ENCODE measurements around the gene DEK. TPM values are rescaled to one million over a fixed set of nuclear protein-coding genes. Genes with fewer than 3 reads are reported as not detected.
A peak's percentile ranks its signal among the peaks of the same experiment; 100 is the strongest.

DEK gene
- total RNA-seq, 1 donor from 2014 or later, result 78.5 TPM

- intact Hi-C loops (cut with DNase I), result no loop called here
- DNase-seq (no peak), ATAC-seq (no peak)
- Histone ChIP-seq H3K9me3 (no peaks in the 10 kb centered on the region), H3K27me3 (ENCODE audit: low read depth) (no peaks in the 10 kb centered on the region), H3K36me3 (no peaks in the 10 kb centered on the region), H3K27ac (no peak overlapping the region), H3K4me1 (peaks cover 27% of the 10 kb centered on the region), H3K4me3 (no peak overlapping the region)
- no peak for TF ChIP-seq CTCF (IDR thresholded peaks at IDR 0.05)
Measured at GRCh38 chr6:18265787-18266522, 1.6 kb upstream of the DEK start.

- ATAC-seq (no peak), DNase-seq (no peak)
- Histone ChIP-seq H3K4me3 (peak overlapping the region; percentile 92), H3K36me3 (no peaks in the 10 kb centered on the region), H3K27ac (peak overlapping the region; percentile 93), H3K9me3 (no peaks in the 10 kb centered on the region), H3K27me3 (ENCODE audit: low read depth) (no peaks in the 10 kb centered on the region), H3K4me1 (peaks cover 37% of the 10 kb centered on the region)
- intact Hi-C loops (cut with DNase I), result no loop called here
- no peak for TF ChIP-seq CTCF (IDR thresholded peaks at IDR 0.05)
Measured at GRCh38 chr6:18264923-18265377, 620 bp upstream of the DEK start.

- H3K4me1 ChIP-seq, result peaks cover 45% of the 10 kb centered on the region
Measured at GRCh38 chr6:18263418-18264218, 712 bp downstream of the DEK start.

GRCh38 chr6:18262702-18263417 is 1.5 kb downstream of the DEK start:
- Histone ChIP-seq H3K27me3 (ENCODE audit: low read depth) (no peaks in the 10 kb centered on the region), H3K27ac (peak overlapping the region; percentile 93), H3K36me3 (peaks cover 5% of the 10 kb centered on the region), H3K9me3 (no peaks in the 10 kb centered on the region), H3K4me1 (peaks cover 45% of the 10 kb centered on the region), H3K4me3 (peak overlapping the region; percentile 92)
- no peak for TF ChIP-seq CTCF (IDR thresholded peaks at IDR 0.05)
- intact Hi-C loops (cut with DNase I), result no loop called here
- no peak for DNase-seq
- ATAC-seq, result no peak

More at GRCh38 chr6:18263418-18264218, 712 bp downstream of the DEK start:
- no peaks in the 10 kb centered on the region for H3K27me3 ChIP-seq (ENCODE audit: low read depth)
- intact Hi-C loops (cut with DNase I), result no loop called here
- TF ChIP-seq CTCF (IDR thresholded peaks at IDR 0.05), result no peak
- no peaks in the 10 kb centered on the region for H3K36me3 ChIP-seq
- H3K27ac ChIP-seq, result peak overlapping the region; percentile 93
- ATAC-seq (peak in 1 of 2 donors; percentile 2), DNase-seq (peak; percentile 74)
- H3K9me3 ChIP-seq, result no peaks in the 10 kb centered on the region
- peak overlapping the region; percentile 92 for H3K4me3 ChIP-seq

GRCh38 chr6:18261877-18262276 is 2.5 kb downstream of the DEK start:
- Histone ChIP-seq H3K27ac (no peak overlapping the region), H3K4me3 (no peak overlapping the region)

More at GRCh38 chr6:18261877-18262276, 2.5 kb downstream of the DEK start:
- TF ChIP-seq CTCF (IDR thresholded peaks at IDR 0.05), result no peak
- no peak for ATAC-seq
- Histone ChIP-seq H3K9me3 (no peaks in the 10 kb centered on the region), H3K4me1 (peaks cover 45% of the 10 kb centered on the region), H3K27me3 (ENCODE audit: low read depth) (no peaks in the 10 kb centered on the region), H3K36me3 (peaks cover 15% of the 10 kb centered on the region)
- no peak for DNase-seq
- intact Hi-C loops (cut with DNase I), result no loop called here
